GM18951 (cell line): ENCODE results near the gene BANF2.

ENCODE experiments used
- POLR2A ChIP-seq: IDR thresholded peaks from 4 replicates; pipeline ENCODE4 v1.6.1; 2011; ENCODE audit warnings: mild to moderate bottlenecking; ENCODE audit not compliant: insufficient read length, insufficient read depth; ENCODE audit errors: extremely low read depth
- in situ Hi-C: fragments of 300-500 bp; cut with MboI; formaldehyde crosslinking; loops from one replicate; pipeline ENCODE4 v1.12.0; 2022; ENCODE audit warnings: low sequenced_read_pairs, mixed read lengths, inconsistent platforms; ENCODE audit not compliant: unreplicated experiment

Gene BANF2

GRCh38 chr20:17712708-17713107, 12.9 kb downstream of the BANF2 start:
- in situ Hi-C loops: no loop called here

GRCh38 chr20:17714597-17714996, 14.8 kb downstream of the BANF2 start:
- TF ChIP-seq POLR2A: no peak
- in situ Hi-C loops: no loop called here

More at GRCh38 chr20:17712708-17713107, 12.9 kb downstream of the BANF2 start:
- TF ChIP-seq POLR2A: no peak

GRCh38 chr20:17715075-17715474, 15.3 kb downstream of the BANF2 start:
- in situ Hi-C loops: no loop called here
- no peak for TF ChIP-seq POLR2A

- in situ Hi-C loops: no loop called here
These were observed 16.6 kb downstream of the BANF2 start for GRCh38 chr20:17716331-17716730.

GRCh38 chr20:17720755-17721154, 21.0 kb downstream of the BANF2 start:
- in situ Hi-C loops: no loop called here
- no peak for TF ChIP-seq POLR2A

More at GRCh38 chr20:17716331-17716730, 16.6 kb downstream of the BANF2 start:
- no peak for TF ChIP-seq POLR2A

GRCh38 chr20:17721802-17722486, 22.2 kb downstream of the BANF2 start:
- no peak for TF ChIP-seq POLR2A
- in situ Hi-C loops: no loop called here

GRCh38 chr20:17722493-17723300, 22.9 kb downstream of the BANF2 start:
- in situ Hi-C loops: no loop called here
- TF ChIP-seq POLR2A: no peak

- in situ Hi-C loops: no loop called here
- TF ChIP-seq POLR2A: no peak
These were observed 23.5 kb downstream of the BANF2 start for GRCh38 chr20:17723301-17723691.

- in situ Hi-C loops: no loop called here
- no peak for TF ChIP-seq POLR2A
These were observed 25.5 kb downstream of the BANF2 start for GRCh38 chr20:17725094-17725835.

- no peak for TF ChIP-seq POLR2A
- in situ Hi-C loops: no loop called here
These were observed 27.1 kb downstream of the BANF2 start for GRCh38 chr20:17726902-17727301.

- TF ChIP-seq POLR2A: no peak
- in situ Hi-C loops: no loop called here
These were observed 27.6 kb downstream of the BANF2 start for GRCh38 chr20:17727351-17727750.

- no peak for TF ChIP-seq POLR2A
- in situ Hi-C loops: no loop called here
These were observed 28.3 kb downstream of the BANF2 start for GRCh38 chr20:17728074-17728473.

GRCh38 chr20:17730071-17730470, 30.3 kb downstream of the BANF2 start:
- in situ Hi-C loops: no loop called here
- TF ChIP-seq POLR2A: no peak

GRCh38 chr20:17731233-17731632, 31.5 kb downstream of the BANF2 start:
- no peak for TF ChIP-seq POLR2A
- in situ Hi-C loops: no loop called here
